ENCODE measurements around the gene TPPP. TPM values are rescaled to one million over a fixed set of nuclear protein-coding genes. Genes with fewer than 3 reads are reported as not detected.

The TPPP gene
- total and polyA plus RNA-seq, 12 donors = 4.6 to 50.6 (median 12.2) TPM

DNA sequence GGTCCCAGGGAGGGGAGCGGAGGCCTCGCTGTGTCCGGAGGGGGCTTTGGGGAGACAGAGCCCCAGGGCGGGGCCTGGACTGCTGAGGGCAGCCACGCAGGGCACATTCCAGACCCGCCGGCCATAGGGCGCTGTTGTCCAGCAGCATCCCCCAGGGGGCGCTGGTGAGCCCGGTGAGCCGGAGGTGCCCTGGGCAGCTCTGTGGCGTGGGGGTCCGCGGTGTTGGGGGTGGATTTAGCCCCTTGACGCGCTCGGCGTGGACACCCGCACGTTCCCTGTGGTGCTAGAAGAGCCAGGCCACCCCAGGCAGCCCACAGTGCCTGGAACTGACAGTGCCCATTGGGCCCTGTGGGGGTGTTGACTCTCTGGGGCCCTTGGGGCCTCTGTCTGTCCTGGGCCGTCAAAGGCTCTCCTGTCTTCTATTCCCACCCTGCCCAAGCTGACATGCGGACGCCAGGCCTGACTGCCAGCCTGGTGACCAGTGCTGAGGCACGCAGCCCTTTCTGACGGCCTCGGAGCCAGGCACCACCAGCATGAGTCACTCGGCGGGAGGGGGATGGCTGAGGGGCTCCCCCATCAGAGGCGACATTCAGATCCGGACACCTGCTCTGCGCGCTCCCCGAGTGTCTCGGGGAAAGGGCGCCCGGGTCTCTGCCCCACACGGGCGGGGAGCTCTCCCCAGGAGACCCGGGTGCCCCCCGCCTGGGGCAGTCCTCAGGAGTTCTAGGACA is 23.9 kb downstream of the TPPP start:
- DNase-seq (no peak), ATAC-seq (peak in 2 of 8 donors; percentile 12 to 13)

GRCh38 chr5:668283-668995 is 24.7 kb downstream of the TPPP start:
- no peak overlapping the region for H3K4me3 ChIP-seq
- 73 to 83% methylated on average over 42 of the region's 44 CpGs for WGBS, 2 donors
- H3K27me3 ChIP-seq = peaks cover 0 to 19% (median 0%) of the 10 kb centered on the region in 7 donors
- peaks cover 14 to 28% (median 24%) of the 10 kb centered on the region in 9 donors for H3K4me1 ChIP-seq
- no peak overlapping the region for H3K27ac ChIP-seq
- no peak for DNase-seq
- TF ChIP-seq, protein P1, sequence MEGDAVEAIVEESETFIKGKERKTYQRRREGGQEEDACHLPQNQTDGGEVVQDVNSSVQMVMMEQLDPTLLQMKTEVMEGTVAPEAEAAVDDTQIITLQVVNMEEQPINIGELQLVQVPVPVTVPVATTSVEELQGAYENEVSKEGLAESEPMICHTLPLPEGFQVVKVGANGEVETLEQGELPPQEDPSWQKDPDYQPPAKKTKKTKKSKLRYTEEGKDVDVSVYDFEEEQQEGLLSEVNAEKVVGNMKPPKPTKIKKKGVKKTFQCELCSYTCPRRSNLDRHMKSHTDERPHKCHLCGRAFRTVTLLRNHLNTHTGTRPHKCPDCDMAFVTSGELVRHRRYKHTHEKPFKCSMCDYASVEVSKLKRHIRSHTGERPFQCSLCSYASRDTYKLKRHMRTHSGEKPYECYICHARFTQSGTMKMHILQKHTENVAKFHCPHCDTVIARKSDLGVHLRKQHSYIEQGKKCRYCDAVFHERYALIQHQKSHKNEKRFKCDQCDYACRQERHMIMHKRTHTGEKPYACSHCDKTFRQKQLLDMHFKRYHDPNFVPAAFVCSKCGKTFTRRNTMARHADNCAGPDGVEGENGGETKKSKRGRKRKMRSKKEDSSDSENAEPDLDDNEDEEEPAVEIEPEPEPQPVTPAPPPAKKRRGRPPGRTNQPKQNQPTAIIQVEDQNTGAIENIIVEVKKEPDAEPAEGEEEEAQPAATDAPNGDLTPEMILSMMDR (IDR thresholded peaks at IDR 0.05) = no peak
- no peaks in the 10 kb centered on the region for H3K9me3 ChIP-seq
- H3K36me3 ChIP-seq = peaks cover 0 to 34% (median 0%) of the 10 kb centered on the region in 9 donors
- intact Hi-C loops (cut with DNase I) = loop anchor here in 1 of 10 donors (2.0 kb wide), 1 partner anchor 234 kb away; no protein-coding TSS in a partner anchor
- ATAC-seq = no peak

More for the DNA sequence above, 23.9 kb downstream of the TPPP start:
- TF ChIP-seq, protein P1 (IDR thresholded peaks at IDR 0.05) = peak; percentile 26 to 76 (median 68)
- Histone ChIP-seq H3K27me3 (peaks cover 0 to 25% (median 0%) of the 10 kb centered on the region in 7 donors), H3K4me3 (no peak overlapping the region), H3K36me3 (peaks cover 0 to 26% (median 0%) of the 10 kb centered on the region in 9 donors), H3K9me3 (no peaks in the 10 kb centered on the region), H3K27ac (no peak overlapping the region), H3K4me1 (peaks cover 21 to 37% (median 32%) of the 10 kb centered on the region in 9 donors)
- intact Hi-C loops (cut with DNase I) = loop anchor here in 1 of 10 donors (2.0 kb wide), 1 partner anchor 234 kb away; no protein-coding TSS in a partner anchor
- WGBS, 2 donors = 53 to 63% methylated on average over 40 of the region's 40 CpGs

GRCh38 chr5:666816-667498 is 26.2 kb downstream of the TPPP start:
- TF ChIP-seq, protein P1 (IDR thresholded peaks at IDR 0.05) = no peak
- Histone ChIP-seq H3K27ac (no peak overlapping the region), H3K4me3 (no peak overlapping the region), H3K27me3 (peaks cover 0 to 6% (median 0%) of the 10 kb centered on the region in 7 donors), H3K36me3 (peaks cover 0 to 40% (median 0%) of the 10 kb centered on the region in 9 donors), H3K9me3 (no peaks in the 10 kb centered on the region), H3K4me1 (peaks cover 3 to 14% (median 9%) of the 10 kb centered on the region in 9 donors)
- intact Hi-C loops (cut with DNase I) = no loop called here
- DNase-seq (no peak), ATAC-seq (no peak)
- WGBS, 2 donors = 93 to 94% methylated on average over 13 of the region's 13 CpGs
